Upper lobe of left lung (tissue), 6 donors: ENCODE results near the gene SMTNL2. TPM values are rescaled to one million over a fixed set of nuclear protein-coding genes. Genes with fewer than 3 reads are reported as not detected.
"Not testable (repeated sequence)": the region's sequence is repeated elsewhere in the genome, so short reads cannot be mapped to it uniquely, and the experiment has no call there.

Experiments
- ATAC-seq, 2 donors: fragments of 200-7000 bp; cut with Tn5 transposase; one replicate each; pipeline ENCODE4 v1.9.1; 2022; ENCODE audit warnings: mild to moderate bottlenecking in 2 of 2, moderate library complexity in 2 of 2; ENCODE audit not compliant: low FRiP score in 2 of 2
- DNase-seq, 2 donors: peaks; one replicate each; pipeline ENCODE4 v3.0.0-alpha.2; 2019 to 2020
- H3K27ac ChIP-seq, 4 donors: fragments of 200-600 bp; sonication (generic); one replicate each; pipeline ENCODE4 v1.5.1; 2016 to 2019
- H3K27me3 ChIP-seq, 4 donors: fragments of 200-600 bp; sonication (generic); one replicate each; pipeline ENCODE4 v1.5.1; 2017 to 2019
- H3K36me3 ChIP-seq, 4 donors: fragments of 200-600 bp; sonication (generic); one replicate each; pipeline ENCODE4 v1.5.1; 2016 to 2019
- H3K4me1 ChIP-seq, 4 donors: fragments of 200-600 bp; sonication (generic); one replicate each; pipeline ENCODE4 v1.5.1; 2018 to 2019
- H3K4me3 ChIP-seq, 4 donors: fragments of 200-600 bp; sonication (generic); one replicate each; pipeline ENCODE4 v1.5.1; 2017 to 2019; ENCODE audit warnings: mild to moderate bottlenecking in 2 of 4, moderate library complexity in 1 of 4
- H3K9me3 ChIP-seq, 4 donors: fragments of 200-600 bp; sonication (generic); one replicate each; pipeline ENCODE4 v1.5.1; 2018 to 2019
- EP300 ChIP-seq, 4 donors: sonication (generic); formaldehyde crosslinking; IDR thresholded peaks; one replicate each; pipeline ENCODE4 v1.5.1; 2017; ENCODE audit warnings: antibody characterized with exemption in 4 of 4, control low read depth in 2 of 4
- POLR2A ChIP-seq, 4 donors: fragments of 450-650 bp; IDR thresholded peaks; one replicate each; pipeline ENCODE4 v1.5.1; 2016 to 2017; ENCODE audit warnings: antibody characterized with exemption in 4 of 4, mild to moderate bottlenecking in 2 of 4
- POLR2AphosphoS5 ChIP-seq, 2 donors: sonication (generic); formaldehyde crosslinking; IDR thresholded peaks; one replicate each; pipeline ENCODE4 v1.5.1; 2017; ENCODE audit warnings: antibody characterized with exemption in 2 of 2
- WGBS, 2 donors: methylation state at CpG; one replicate each; pipeline ENCODE4 v1.1.5; 2017 to 2018; 5-methylcytosine and 5-hydroxymethylcytosine counted together
- total RNA-seq, 6 donors: library from RNA; depleted of rRNA in 4 of 6; stranded (reverse); fragments of >200 nt in 4 of 6; gene quantifications; one replicate each; pipeline versions ENCODE4 v1.1.0 to v1.2.1, GENCODE V29; 2016 to 2021
- TF ChIP-seq, protein P1 (sequence below), 6 experiments: fragments of 450-650 bp in 4 of 6; fragments of 200-600 bp in 2 of 6; sonication (generic) in 2 of 6; IDR thresholded peaks; one replicate each; pipeline ENCODE4 v1.5.1; 2016 to 2019; ENCODE audit warnings: antibody characterized with exemption in 6 of 6
- donor health status: DM: no; HTN: no; CAD: no; lungs with moderate emphysema.
- donor health status: DM: no; HTN: yes; CAD: no; lungs with severe emphysema.

The SMTNL2 gene
- total RNA-seq, 6 donors from 2014 or later = 0.49 to 7.3 (median 3.6) TPM

- H3K4me3 ChIP-seq = no peak overlapping the region
- H3K27me3 ChIP-seq = peaks cover 0 to 17% (median 5%) of the 10 kb centered on the region in 4 donors
- peaks cover 13 to 20% (median 15%) of the 10 kb centered on the region in 4 donors for H3K4me1 ChIP-seq
- 60 to 67% methylated on average over 8 to 9 of the region's 9 CpGs for WGBS, 2 donors
- no peak for DNase-seq
- H3K9me3 ChIP-seq = no peaks in the 10 kb centered on the region
- peak overlapping the region in 3 of 4 donors; percentile 24 to 54 (median 40) for H3K27ac ChIP-seq
- H3K36me3 ChIP-seq = no peaks in the 10 kb centered on the region
- no peak for ATAC-seq
- TF ChIP-seq EP300 (IDR thresholded peaks at IDR 0.05) = no peak
- TF ChIP-seq POLR2AphosphoS5 (IDR thresholded peaks at IDR 0.05) = no peak
- TF ChIP-seq, protein P1, sequence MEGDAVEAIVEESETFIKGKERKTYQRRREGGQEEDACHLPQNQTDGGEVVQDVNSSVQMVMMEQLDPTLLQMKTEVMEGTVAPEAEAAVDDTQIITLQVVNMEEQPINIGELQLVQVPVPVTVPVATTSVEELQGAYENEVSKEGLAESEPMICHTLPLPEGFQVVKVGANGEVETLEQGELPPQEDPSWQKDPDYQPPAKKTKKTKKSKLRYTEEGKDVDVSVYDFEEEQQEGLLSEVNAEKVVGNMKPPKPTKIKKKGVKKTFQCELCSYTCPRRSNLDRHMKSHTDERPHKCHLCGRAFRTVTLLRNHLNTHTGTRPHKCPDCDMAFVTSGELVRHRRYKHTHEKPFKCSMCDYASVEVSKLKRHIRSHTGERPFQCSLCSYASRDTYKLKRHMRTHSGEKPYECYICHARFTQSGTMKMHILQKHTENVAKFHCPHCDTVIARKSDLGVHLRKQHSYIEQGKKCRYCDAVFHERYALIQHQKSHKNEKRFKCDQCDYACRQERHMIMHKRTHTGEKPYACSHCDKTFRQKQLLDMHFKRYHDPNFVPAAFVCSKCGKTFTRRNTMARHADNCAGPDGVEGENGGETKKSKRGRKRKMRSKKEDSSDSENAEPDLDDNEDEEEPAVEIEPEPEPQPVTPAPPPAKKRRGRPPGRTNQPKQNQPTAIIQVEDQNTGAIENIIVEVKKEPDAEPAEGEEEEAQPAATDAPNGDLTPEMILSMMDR (IDR thresholded peaks at IDR 0.05) = no peak
- no peak for TF ChIP-seq POLR2A (IDR thresholded peaks at IDR 0.05)
These were observed 3.5 kb downstream of the SMTNL2 start for GRCh38 chr17:4587803-4588202.

GRCh38 chr17:4588391-4588790 lies 4.1 kb downstream of the SMTNL2 start:
- 76 to 80% methylated on average over 9 to 11 of the region's 11 CpGs for WGBS, 2 donors
- Histone ChIP-seq H3K27ac (peak overlapping the region in 2 of 4 donors; percentile 24 to 40), H3K4me1 (peaks cover 13 to 19% (median 15%) of the 10 kb centered on the region in 4 donors), H3K4me3 (no peak overlapping the region), H3K9me3 (no peaks in the 10 kb centered on the region), H3K36me3 (no peaks in the 10 kb centered on the region), H3K27me3 (peaks cover 0 to 17% (median 5%) of the 10 kb centered on the region in 4 donors)
- TF ChIP-seq POLR2AphosphoS5 (IDR thresholded peaks at IDR 0.05) (no peak), POLR2A (IDR thresholded peaks at IDR 0.05) (no peak), EP300 (IDR thresholded peaks at IDR 0.05) (no peak)
- TF ChIP-seq, protein P1 (IDR thresholded peaks at IDR 0.05) = no peak
- no peak for DNase-seq
- no peak for ATAC-seq

- Histone ChIP-seq H3K9me3 (no peaks in the 10 kb centered on the region), H3K27me3 (peaks cover 0 to 12% (median 3%) of the 10 kb centered on the region in 4 donors), H3K27ac (no peak overlapping the region), H3K36me3 (no peaks in the 10 kb centered on the region), H3K4me1 (peaks cover 10 to 12% (median 10%) of the 10 kb centered on the region in 4 donors), H3K4me3 (no peak overlapping the region)
- DNase-seq = no peak
- no peak for ATAC-seq
- WGBS, 2 donors = 86 to 89% methylated on average over 9 to 20 of the region's 22 CpGs
- TF ChIP-seq POLR2AphosphoS5 (IDR thresholded peaks at IDR 0.05) (no peak), POLR2A (IDR thresholded peaks at IDR 0.05) (no peak), EP300 (IDR thresholded peaks at IDR 0.05) (no peak)
- TF ChIP-seq, protein P1 (IDR thresholded peaks at IDR 0.05) = no peak
These were observed 4.7 kb downstream of the SMTNL2 start for GRCh38 chr17:4588898-4589625.

- DNase-seq, H3K4me1 ChIP-seq, H3K4me3 ChIP-seq, H3K27me3 ChIP-seq, ATAC-seq, H3K36me3 ChIP-seq, H3K27ac ChIP-seq, H3K9me3 ChIP-seq: not testable (repeated sequence)
- 59 to 67% methylated on average over 11 of the region's 11 CpGs for WGBS, 2 donors
These were observed 5.7 kb downstream of the SMTNL2 start for GRCh38 chr17:4590042-4590441.

DNA sequence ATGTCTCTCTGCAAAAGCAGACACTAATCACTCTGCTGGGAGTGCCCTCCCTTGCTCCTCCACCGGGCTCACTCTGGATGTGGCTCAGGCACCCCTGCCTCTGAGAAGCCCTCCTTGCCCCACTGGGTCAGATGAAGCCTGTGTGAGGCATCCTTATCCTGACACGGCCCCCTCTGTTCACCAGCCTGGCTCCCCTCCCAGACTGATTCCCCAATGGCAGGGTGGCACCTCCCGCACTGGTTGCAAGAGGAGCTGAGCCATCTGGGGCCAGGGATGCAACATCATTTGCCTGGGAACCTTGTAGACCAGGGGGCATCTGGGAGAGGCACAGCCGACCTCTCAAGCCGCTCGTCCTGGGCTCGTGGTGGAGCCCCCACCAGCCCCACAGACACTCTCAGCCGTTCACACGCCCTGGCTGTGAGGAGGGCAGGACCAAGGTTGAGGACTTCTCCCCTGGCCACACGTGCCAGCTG lies 6.7 kb downstream of the SMTNL2 start:
- Histone ChIP-seq H3K4me1 (peaks cover 6 to 13% (median 8%) of the 10 kb centered on the region in 4 donors), H3K27me3 (no peaks in the 10 kb centered on the region), H3K4me3 (no peak overlapping the region), H3K36me3 (no peaks in the 10 kb centered on the region), H3K27ac (peak overlapping the region in 3 of 4 donors; percentile 10 to 39 (median 16)), H3K9me3 (no peaks in the 10 kb centered on the region)
- WGBS, 2 donors = 59 to 78% methylated on average over 8 to 10 of the region's 10 CpGs
- TF ChIP-seq, protein P1 (IDR thresholded peaks at IDR 0.05) = no peak
- TF ChIP-seq EP300 (IDR thresholded peaks at IDR 0.05) (no peak), POLR2A (IDR thresholded peaks at IDR 0.05) (no peak), POLR2AphosphoS5 (IDR thresholded peaks at IDR 0.05) (no peak)
- DNase-seq (no peak), ATAC-seq (no peak)
